ENCODE measurements around the gene GALNT10. TPM values are rescaled to one million over a fixed set of nuclear protein-coding genes. Genes with fewer than 3 reads are reported as not detected.

Gene GALNT10
- total and polyA plus RNA-seq, 2 of the 8 experiments (the other 6 are each of a cell fraction or from before 2014, with no cell fraction given) = 4.6 to 15.5 TPM

DNA sequence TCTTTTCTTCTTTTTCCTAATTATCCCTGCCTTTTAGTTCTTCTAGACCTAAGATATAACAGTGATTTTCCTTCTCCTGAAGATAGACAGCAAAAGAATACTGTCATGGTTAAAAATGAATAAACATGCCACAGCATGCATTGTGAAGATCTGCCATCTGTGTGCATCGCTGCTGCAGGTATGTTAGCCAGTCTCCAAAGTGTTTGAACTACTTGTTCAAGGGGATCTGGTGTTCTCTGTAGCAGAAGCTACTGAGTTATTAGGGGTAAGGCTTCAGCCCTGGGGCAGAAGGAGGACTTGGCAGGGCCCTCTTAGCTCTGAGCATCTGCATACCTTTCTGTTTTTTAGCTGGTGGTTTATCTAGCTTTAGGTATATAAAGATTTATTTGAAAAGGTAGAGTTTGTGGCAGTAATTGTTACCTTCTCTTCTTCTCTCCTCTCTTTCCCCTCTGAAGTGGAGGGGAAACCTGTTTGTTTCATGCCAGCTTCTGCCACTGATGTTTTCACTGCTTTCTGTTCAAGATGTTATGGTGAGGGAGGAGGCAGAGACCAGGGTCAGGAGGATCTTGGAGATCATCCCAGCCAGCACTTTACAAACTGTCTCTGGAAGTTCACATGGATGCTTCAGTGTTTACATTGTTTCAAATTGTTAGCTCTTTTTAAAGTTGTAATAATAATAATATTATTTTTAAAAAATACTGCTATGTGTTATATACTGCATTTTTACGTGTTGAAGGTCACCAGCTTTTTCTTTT lies 25.2 kb downstream of the GALNT10 start:
- H2BK15ac ChIP-seq (ENCODE audit: low read length) = no peak overlapping the region
- no peak overlapping the region for H3K23ac ChIP-seq (ENCODE audit: insufficient read length)
- no peak overlapping the region for H3K4me3 ChIP-seq (ENCODE audit: extremely low read depth in 1 of 4, insufficient read depth in 2 of 4, low read depth in 3 of 4, low read length in 4 of 4)
- TF ChIP-seq HDAC6 (IDR thresholded peaks at IDR 0.05; ENCODE audit: low read depth, low read length) = no peak
- TF ChIP-seq CHD1 (IDR thresholded peaks at IDR 0.05; ENCODE audit: low read depth, low read length) = no peak
- TF ChIP-seq, protein P1, sequence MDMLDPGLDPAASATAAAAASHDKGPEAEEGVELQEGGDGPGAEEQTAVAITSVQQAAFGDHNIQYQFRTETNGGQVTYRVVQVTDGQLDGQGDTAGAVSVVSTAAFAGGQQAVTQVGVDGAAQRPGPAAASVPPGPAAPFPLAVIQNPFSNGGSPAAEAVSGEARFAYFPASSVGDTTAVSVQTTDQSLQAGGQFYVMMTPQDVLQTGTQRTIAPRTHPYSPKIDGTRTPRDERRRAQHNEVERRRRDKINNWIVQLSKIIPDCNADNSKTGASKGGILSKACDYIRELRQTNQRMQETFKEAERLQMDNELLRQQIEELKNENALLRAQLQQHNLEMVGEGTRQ (IDR thresholded peaks at IDR 0.05; ENCODE audit: low read length) = no peak
- no peak for TF ChIP-seq NANOG (IDR thresholded peaks at IDR 0.05; ENCODE audit: insufficient read depth, low read depth, low read length, poor library complexity, severe bottlenecking)
- no peak for TF ChIP-seq ASH2L (IDR thresholded peaks at IDR 0.05; ENCODE audit: low read length)
- TF ChIP-seq YY1 (IDR thresholded peaks at IDR 0.05; ENCODE audit: low read depth, low read length) = no peak
- no peak for TF ChIP-seq EGR1 (IDR thresholded peaks at IDR 0.05; ENCODE audit: borderline replicate concordance, low read depth, low read length)
- no peaks in the 10 kb centered on the region for H3K9me3 ChIP-seq (ENCODE audit: insufficient read depth in 2 of 2, low read depth in 1 of 2, low read length in 1 of 2)
- H3K36me3 ChIP-seq (ENCODE audit: control insufficient read depth in 2 of 4, insufficient read depth in 4 of 4, low read length in 3 of 4) = no peaks in the 10 kb centered on the region
- H2BK12ac ChIP-seq (ENCODE audit: low read depth, low read length) = no peak overlapping the region
- H3K4ac ChIP-seq (replicated peaks; ENCODE audit: insufficient read length, low read depth, low read length) = no peak overlapping the region
- FAIRE-seq (no peak), DNase-seq (ENCODE audit: low read depth in 1 of 2, low spot score in 2 of 2) (no peak)
- no peak overlapping the region for H4K8ac ChIP-seq (ENCODE audit: extremely low read depth, insufficient read depth, low read length)
- no peaks in the 10 kb centered on the region for H3K23me2 ChIP-seq (ENCODE audit: low read depth, low read length)
- H3K27ac ChIP-seq (ENCODE audit: low read depth, low read length) = no peak overlapping the region
- H2BK20ac ChIP-seq (ENCODE audit: low read length) = no peak overlapping the region
- no peak overlapping the region for H3K4me2 ChIP-seq (ENCODE audit: insufficient read depth in 1 of 2, low read depth in 2 of 2, low read length in 2 of 2)
- WGBS, 2 experiments (ENCODE audit: extremely low coverage in 1 of 2, insufficient coverage in 1 of 2, insufficient read length in 1 of 2, insufficient replicate concordance in 2 of 2, low coverage in 1 of 2, low lambda C conversion rate in 2 of 2, missing lambda C conversion rate in 1 of 2) = 91% methylated on average over 2 of the region's 2 CpGs; no CpG with 5 or more reads in 1 of the 2 experiments
- H3K9ac ChIP-seq (replicated peaks in 1 of 4; ENCODE audit: extremely low read depth in 1 of 4, low read depth in 3 of 4, low read length in 3 of 4) = no peak overlapping the region
- no peak overlapping the region for H4K91ac ChIP-seq (replicated peaks; ENCODE audit: insufficient read length, low read length)
- no peak overlapping the region for H2BK5ac ChIP-seq (ENCODE audit: low read depth, low read length)
- no peak overlapping the region for H4K5ac ChIP-seq (ENCODE audit: insufficient read length, low read depth, low read length)
- H2BK120ac ChIP-seq (replicated peaks; ENCODE audit: low read depth, low read length) = no peak overlapping the region
- ChIA-PET POLR2A (ENCODE audit: partially characterized antibody) (no interaction called here), CTCF (ENCODE audit: partially characterized antibody) (interaction anchor here (1.1 to 1.8 kb wide), 5 partner anchors 19 to 192 kb away, joined by 3 to 7 read pairs (median 3); partner anchors contain the start of gene GALNT10)
- no peak overlapping the region for H3K14ac ChIP-seq (ENCODE audit: insufficient read length)
- peaks cover 4 to 12% (median 8%) of the 10 kb centered on the region in 4 experiments for H3K4me1 ChIP-seq (replicated peaks in 1 of 4; ENCODE audit: control insufficient read depth in 3 of 4, insufficient read depth in 4 of 4, low read length in 3 of 4)
- no peak overlapping the region for H3K18ac ChIP-seq (ENCODE audit: extremely low read depth, low read length)
- no peaks in the 10 kb centered on the region for H3K27me3 ChIP-seq (replicated peaks in 1 of 4; ENCODE audit: control insufficient read depth in 3 of 4, extremely low read depth in 1 of 4, insufficient read depth in 3 of 4, low read length in 3 of 4)
- H2AK5ac ChIP-seq (ENCODE audit: low read depth, low read length) = no peak overlapping the region
- no peaks in the 10 kb centered on the region for H3K79me1 ChIP-seq (ENCODE audit: low read depth, low read length)
- no peak overlapping the region for H3K56ac ChIP-seq (replicated peaks; ENCODE audit: insufficient read length, low read depth, low read length)
- no peak overlapping the region for H2AFZ ChIP-seq (ENCODE audit: low read length)
- no peaks in the 10 kb centered on the region for H3K79me2 ChIP-seq (ENCODE audit: control insufficient read depth in 1 of 2, insufficient read depth in 2 of 2, low read length in 2 of 2)
- peaks cover 0 to 2% of the 10 kb centered on the region in 2 experiments for H4K20me1 ChIP-seq (replicated peaks in 1 of 2; ENCODE audit: control insufficient read depth in 1 of 2, insufficient read depth in 2 of 2, low read length in 2 of 2)
